Keratinocyte (primary cell): Measurements from ENCODE around the gene PLEKHM1.
"Not testable (repeated sequence)": the region's sequence is repeated elsewhere in the genome, so short reads cannot be mapped to it uniquely, and the experiment has no call there.

Experiments used
- CTCF ChIP-seq, 3 experiments: IDR thresholded peaks in 1 of 3; conservative IDR thresholded peaks in 1 of 3; optimal IDR thresholded peaks in 1 of 3; 2 replicates in 2 of 3; 3 replicates in 1 of 3; pipeline versions ENCODE3 to v1.5.1; 2011; ENCODE audit warnings: low read length in 3 of 3, mild to moderate bottlenecking in 3 of 3, moderate library complexity in 2 of 3, control low read depth in 1 of 3, inconsistent platforms in 1 of 3; ENCODE audit not compliant: insufficient read depth in 2 of 3; ENCODE audit errors: extremely low read depth in 1 of 3
- EZH2 ChIP-seq: IDR thresholded peaks from one replicate; pipeline ENCODE4 v1.6.1; 2012; ENCODE audit warnings: inconsistent platforms, mild to moderate bottlenecking, low read length, moderate library complexity

GRCh38 chr17:45446872-45447625 lies 43.5 kb downstream of the PLEKHM1 start:
- TF ChIP-seq EZH2; CTCF (optimal IDR thresholded peaks at IDR 0.05 in 1 of 3, IDR thresholded peaks at IDR 0.05 in 1 of 3, conservative IDR thresholded peaks at IDR 0.05 in 1 of 3; ENCODE audit: extremely low read depth in 1 of 3, insufficient read depth in 2 of 3, low read length in 3 of 3): not testable (repeated sequence)
